Stimulated activated CD4-positive, alpha-beta T cell treated with anti-CD3 and anti-CD28 coated beads, Interleukin-15, amount 100 ng/mL, for 24 hours (primary cell): ENCODE data around the gene NTNG1.

ENCODE experiments used
- DNase-seq: peaks from one replicate; pipeline ENCODE4 v3.0.0-alpha.2; 2020

The NTNG1 gene

GRCh38 chr1:107344268-107344760 is 203.5 kb downstream of the NTNG1 start:
- DNase-seq = no peak

- no peak for DNase-seq
Measured at GRCh38 chr1:107344836-107345235, 204.0 kb downstream of the NTNG1 start.

GRCh38 chr1:107352850-107353249 is 212.0 kb downstream of the NTNG1 start:
- DNase-seq = no peak

GRCh38 chr1:107357376-107357775 is 216.5 kb downstream of the NTNG1 start:
- no peak for DNase-seq

GRCh38 chr1:107358619-107359327 is 217.9 kb downstream of the NTNG1 start:
- no peak for DNase-seq

- DNase-seq = no peak
Measured at GRCh38 chr1:107359472-107360241, 218.8 kb downstream of the NTNG1 start.

GRCh38 chr1:107362468-107363140 is 221.8 kb downstream of the NTNG1 start:
- DNase-seq = no peak

- DNase-seq = no peak
Measured at GRCh38 chr1:107363154-107363553, 222.3 kb downstream of the NTNG1 start.

GRCh38 chr1:107365527-107366240 is 224.8 kb downstream of the NTNG1 start:
- no peak for DNase-seq

GRCh38 chr1:107378426-107378825 is 237.6 kb downstream of the NTNG1 start:
- DNase-seq = no peak

GRCh38 chr1:107378866-107379265 is 238.0 kb downstream of the NTNG1 start:
- no peak for DNase-seq

GRCh38 chr1:107379826-107380225 is 239.0 kb downstream of the NTNG1 start:
- no peak for DNase-seq

GRCh38 chr1:107389410-107390396 is 248.9 kb downstream of the NTNG1 start:
- DNase-seq = no peak

- no peak for DNase-seq
Measured at GRCh38 chr1:107394301-107394700, 253.5 kb downstream of the NTNG1 start.

GRCh38 chr1:107401704-107402103 is 260.9 kb downstream of the NTNG1 start:
- no peak for DNase-seq

GRCh38 chr1:107404756-107405155 is 263.9 kb downstream of the NTNG1 start:
- DNase-seq = no peak

GRCh38 chr1:107405236-107405635 is 264.4 kb downstream of the NTNG1 start:
- no peak for DNase-seq

GRCh38 chr1:107407011-107407410 is 266.2 kb downstream of the NTNG1 start:
- no peak for DNase-seq

GRCh38 chr1:107413546-107413945 is 272.7 kb downstream of the NTNG1 start:
- DNase-seq = no peak

- DNase-seq = no peak
Measured at GRCh38 chr1:107413951-107414350, 273.1 kb downstream of the NTNG1 start.

GRCh38 chr1:107414550-107414949 is 273.7 kb downstream of the NTNG1 start:
- DNase-seq = no peak

- no peak for DNase-seq
Measured at GRCh38 chr1:107415241-107415640, 274.4 kb downstream of the NTNG1 start.
